RWPE1 (cell line): ENCODE results near the gene OR52I2.

ENCODE experiments used
- CTCF ChIA-PET: fragments of 350-600 bp; sonication (Branson Sonifier 250); formaldehyde crosslinking; extraction: SDS; loops from one replicate; lab custom pipeline; 2021; lab: Yijun Ruan, JAX
- POLR2A ChIA-PET: fragments of 400-600 bp; formaldehyde crosslinking; extraction: SDS; loops from one replicate; lab custom pipeline; 2020; ENCODE audit warnings: antibody characterized with exemption; ENCODE audit not compliant: low non-redundant PET; lab: Yijun Ruan, JAX
- DNase-seq: peaks from one replicate; pipeline ENCODE4 v3.0.0; 2012; ENCODE audit warnings: low spot score
- H3K27ac ChIP-seq: fragments of 450-650 bp; 2 replicates; pipeline ENCODE4 v1.5.1; 2017
- CTCF ChIP-seq: fragments of 450-650 bp; conservative IDR thresholded peaks from 2 replicates; pipeline ENCODE4 v1.5.1; 2017; ENCODE audit warnings: low read depth, mild to moderate bottlenecking

The OR52I2 gene

GRCh38 chr11:4576880-4577279, 4.7 kb upstream of the OR52I2 start:
- H3K27ac ChIP-seq = no peak overlapping the region
- no peak for TF ChIP-seq CTCF
- ChIA-PET POLR2A (no interaction called here), CTCF (no interaction called here)
- DNase-seq = no peak

- no peak for TF ChIP-seq CTCF
- POLR2A ChIA-PET = no interaction called here
- CTCF ChIA-PET = no interaction called here
- DNase-seq = no peak
- no peak overlapping the region for H3K27ac ChIP-seq
Observed at GRCh38 chr11:4577761-4578160, 3.8 kb upstream of the OR52I2 start.

- CTCF ChIA-PET = no interaction called here
- H3K27ac ChIP-seq = no peak overlapping the region
- POLR2A ChIA-PET = no interaction called here
- TF ChIP-seq CTCF = no peak
- no peak for DNase-seq
Observed at GRCh38 chr11:4578624-4579023, 2.9 kb upstream of the OR52I2 start.

GRCh38 chr11:4580124-4580523, 1.4 kb upstream of the OR52I2 start:
- no peak for TF ChIP-seq CTCF
- no peak overlapping the region for H3K27ac ChIP-seq
- ChIA-PET POLR2A (no interaction called here), CTCF (no interaction called here)
- no peak for DNase-seq

GRCh38 chr11:4589017-4589416, 7.5 kb downstream of the OR52I2 start:
- ChIA-PET CTCF (no interaction called here), POLR2A (no interaction called here)
- no peak overlapping the region for H3K27ac ChIP-seq
- TF ChIP-seq CTCF = no peak
- DNase-seq = no peak

- no peak for DNase-seq
- ChIA-PET CTCF (interaction anchor here (1.0 kb wide), 1 partner anchor 13 kb away, joined by 3 read pairs; no protein-coding TSS in a partner anchor), POLR2A (no interaction called here)
- no peak within 1 kb of the TSS for H3K27ac ChIP-seq
- no peak for TF ChIP-seq CTCF
Observed at GRCh38 chr11:4593739-4594138, 12.2 kb downstream of the OR52I2 start, which contains the start of gene OR52I1. Gene OR52I1 (plus strand): TSS chr11:4594039. CDS start chr11:4594039, 0 bp downstream.
